Measurements from ENCODE around the gene HSPBAP1. TPM values are rescaled to one million over a fixed set of nuclear protein-coding genes. Genes with fewer than 3 reads are reported as not detected.

Gene HSPBAP1
- polyA plus RNA-seq, 4 donors: 4.5 to 19.5 (median 8.1) TPM

- Histone ChIP-seq H3K36me3 (ENCODE audit: control insufficient read depth in 3 of 3, insufficient read depth in 2 of 3, low read depth in 1 of 3, low read length in 3 of 3) (peaks cover 18 to 35% (median 34%) of the 10 kb centered on the region in 3 donors), H3K4me1 (ENCODE audit: control insufficient read depth in 3 of 3, insufficient read depth in 2 of 3, low read depth in 1 of 3, low read length in 2 of 3) (no peaks in the 10 kb centered on the region), H3K27me3 (ENCODE audit: control insufficient read depth in 3 of 3, insufficient read depth in 3 of 3, low read length in 3 of 3) (no peaks in the 10 kb centered on the region), H3K9me3 (ENCODE audit: control insufficient read depth in 2 of 2, insufficient read depth in 1 of 2, low read depth in 1 of 2, low read length in 1 of 2) (no peaks in the 10 kb centered on the region), H3K27ac (ENCODE audit: low read depth in 1 of 3, low read length in 2 of 3) (no peak overlapping the region), H3K4me3 (ENCODE audit: low read depth in 1 of 3, low read length in 3 of 3) (no peak overlapping the region)
- DNase-seq: no peak
- no peak for FAIRE-seq
Measured at GRCh38 chr3:122695927-122696561, 97.6 kb downstream of the HSPBAP1 start.

GRCh38 chr3:122694966-122695365 is 98.7 kb downstream of the HSPBAP1 start:
- Histone ChIP-seq H3K27me3 (ENCODE audit: control insufficient read depth in 3 of 3, insufficient read depth in 3 of 3, low read length in 3 of 3) (no peaks in the 10 kb centered on the region), H3K36me3 (ENCODE audit: control insufficient read depth in 3 of 3, insufficient read depth in 2 of 3, low read depth in 1 of 3, low read length in 3 of 3) (peaks cover 16 to 40% (median 35%) of the 10 kb centered on the region in 3 donors), H3K4me1 (ENCODE audit: control insufficient read depth in 3 of 3, insufficient read depth in 2 of 3, low read depth in 1 of 3, low read length in 2 of 3) (no peaks in the 10 kb centered on the region), H3K9me3 (ENCODE audit: control insufficient read depth in 2 of 2, insufficient read depth in 1 of 2, low read depth in 1 of 2, low read length in 1 of 2) (no peaks in the 10 kb centered on the region), H3K4me3 (ENCODE audit: low read depth in 1 of 3, low read length in 3 of 3) (no peak overlapping the region), H3K27ac (ENCODE audit: low read depth in 1 of 3, low read length in 2 of 3) (no peak overlapping the region)
- WGBS, 3 donors: 75 to 89% (median 86%) methylated on average over 7 of the region's 7 CpGs
- no peak for DNase-seq
- no peak for FAIRE-seq

GRCh38 chr3:122692674-122693073 is 101.0 kb downstream of the HSPBAP1 start:
- H3K36me3 ChIP-seq (ENCODE audit: control insufficient read depth in 3 of 3, insufficient read depth in 2 of 3, low read depth in 1 of 3, low read length in 3 of 3): peaks cover 17 to 47% (median 26%) of the 10 kb centered on the region in 3 donors
- DNase-seq (no peak), FAIRE-seq (no peak)
- 23 to 56% (median 43%) methylated on average over 3 of the region's 3 CpGs for WGBS, 3 donors
- H3K4me1 ChIP-seq (ENCODE audit: control insufficient read depth in 3 of 3, insufficient read depth in 2 of 3, low read depth in 1 of 3, low read length in 2 of 3): peaks cover 0 to 5% (median 0%) of the 10 kb centered on the region in 3 donors
- H3K9me3 ChIP-seq (ENCODE audit: control insufficient read depth in 2 of 2, insufficient read depth in 1 of 2, low read depth in 1 of 2, low read length in 1 of 2): no peaks in the 10 kb centered on the region
- no peak overlapping the region for H3K27ac ChIP-seq (ENCODE audit: low read depth in 1 of 3, low read length in 2 of 3)
- no peaks in the 10 kb centered on the region for H3K27me3 ChIP-seq (ENCODE audit: control insufficient read depth in 3 of 3, insufficient read depth in 3 of 3, low read length in 3 of 3)
- H3K4me3 ChIP-seq (ENCODE audit: low read depth in 1 of 3, low read length in 3 of 3): no peak overlapping the region

GRCh38 chr3:122691195-122691594 is 102.4 kb downstream of the HSPBAP1 start:
- Histone ChIP-seq H3K27me3 (ENCODE audit: control insufficient read depth in 3 of 3, insufficient read depth in 3 of 3, low read length in 3 of 3) (no peaks in the 10 kb centered on the region), H3K36me3 (ENCODE audit: control insufficient read depth in 3 of 3, insufficient read depth in 2 of 3, low read depth in 1 of 3, low read length in 3 of 3) (peaks cover 17 to 52% (median 34%) of the 10 kb centered on the region in 3 donors), H3K4me3 (ENCODE audit: low read depth in 1 of 3, low read length in 3 of 3) (no peak overlapping the region), H3K4me1 (ENCODE audit: control insufficient read depth in 3 of 3, insufficient read depth in 2 of 3, low read depth in 1 of 3, low read length in 2 of 3) (peaks cover 0 to 5% (median 0%) of the 10 kb centered on the region in 3 donors), H3K9me3 (ENCODE audit: control insufficient read depth in 2 of 2, insufficient read depth in 1 of 2, low read depth in 1 of 2, low read length in 1 of 2) (no peaks in the 10 kb centered on the region), H3K27ac (ENCODE audit: low read depth in 1 of 3, low read length in 2 of 3) (no peak overlapping the region)
- FAIRE-seq (no peak), DNase-seq (peak in 1 of 2 donors; percentile 16)
- 85 to 93% (median 86%) methylated on average over 4 of the region's 4 CpGs for WGBS, 3 donors

GRCh38 chr3:122690096-122690495 is 103.5 kb downstream of the HSPBAP1 start:
- H3K4me1 ChIP-seq (ENCODE audit: control insufficient read depth in 3 of 3, insufficient read depth in 2 of 3, low read depth in 1 of 3, low read length in 2 of 3): peaks cover 0 to 5% (median 0%) of the 10 kb centered on the region in 3 donors
- DNase-seq: no peak
- WGBS, 3 donors: 82 to 92% (median 89%) methylated on average over 1 of the region's 1 CpG
- H3K9me3 ChIP-seq (ENCODE audit: control insufficient read depth in 2 of 2, insufficient read depth in 1 of 2, low read depth in 1 of 2, low read length in 1 of 2): no peaks in the 10 kb centered on the region
- H3K4me3 ChIP-seq (ENCODE audit: low read depth in 1 of 3, low read length in 3 of 3): no peak overlapping the region
- no peaks in the 10 kb centered on the region for H3K27me3 ChIP-seq (ENCODE audit: control insufficient read depth in 3 of 3, insufficient read depth in 3 of 3, low read length in 3 of 3)
- no peak for FAIRE-seq
- peak overlapping the region in 1 of 3 donors; percentile 49 for H3K27ac ChIP-seq (ENCODE audit: low read depth in 1 of 3, low read length in 2 of 3)
- peaks cover 17 to 49% (median 38%) of the 10 kb centered on the region in 3 donors for H3K36me3 ChIP-seq (ENCODE audit: control insufficient read depth in 3 of 3, insufficient read depth in 2 of 3, low read depth in 1 of 3, low read length in 3 of 3)

Other genes starting within 250 kb of the HSPBAP1 start
- gene PARP9, start 229.5 kb downstream of the HSPBAP1 start, polyA plus RNA-seq: 10 to 100 TPM; 20.5 to 36.5 (median 25.2) TPM
- 10 to 100 TPM; 10.8 to 29.1 (median 18.6) TPM for gene DTX3L, start 229.5 kb downstream of the HSPBAP1 start, polyA plus RNA-seq
- gene PARP15, start 216.2 kb downstream of the HSPBAP1 start, polyA plus RNA-seq: 1 to 10 TPM in 1 of 4 donors, under 1 TPM in 3; 0.22 to 1.1 (median 0.75) TPM
- gene PARP14, start 113.0 kb downstream of the HSPBAP1 start, polyA plus RNA-seq: 10 to 100 TPM; 15.9 to 27.3 (median 17.5) TPM
- gene SLC49A4, start 1.2 kb upstream of the HSPBAP1 start, polyA plus RNA-seq: 10 to 100 TPM in 1 of 4 donors, 1 to 10 TPM in 3; 1.8 to 27.5 (median 3.4) TPM
- 1 to 10 TPM in 2 of 4 donors, under 1 TPM in 1, not detected in 1; 0.75 to 4.0 (median 1.9) TPM for gene SEMA5B, start 233.9 kb upstream of the HSPBAP1 start, polyA plus RNA-seq